ENCODE measurements around the gene TUBB4B. TPM values are rescaled to one million over a fixed set of nuclear protein-coding genes. Genes with fewer than 3 reads are reported as not detected.
"Not testable (repeated sequence)": the region's sequence is repeated elsewhere in the genome, so short reads cannot be mapped to it uniquely, and the experiment has no call there.

Gene TUBB4B
- total RNA-seq, 2 experiments from 2014 or later, result 193 to 196 TPM

DNA sequence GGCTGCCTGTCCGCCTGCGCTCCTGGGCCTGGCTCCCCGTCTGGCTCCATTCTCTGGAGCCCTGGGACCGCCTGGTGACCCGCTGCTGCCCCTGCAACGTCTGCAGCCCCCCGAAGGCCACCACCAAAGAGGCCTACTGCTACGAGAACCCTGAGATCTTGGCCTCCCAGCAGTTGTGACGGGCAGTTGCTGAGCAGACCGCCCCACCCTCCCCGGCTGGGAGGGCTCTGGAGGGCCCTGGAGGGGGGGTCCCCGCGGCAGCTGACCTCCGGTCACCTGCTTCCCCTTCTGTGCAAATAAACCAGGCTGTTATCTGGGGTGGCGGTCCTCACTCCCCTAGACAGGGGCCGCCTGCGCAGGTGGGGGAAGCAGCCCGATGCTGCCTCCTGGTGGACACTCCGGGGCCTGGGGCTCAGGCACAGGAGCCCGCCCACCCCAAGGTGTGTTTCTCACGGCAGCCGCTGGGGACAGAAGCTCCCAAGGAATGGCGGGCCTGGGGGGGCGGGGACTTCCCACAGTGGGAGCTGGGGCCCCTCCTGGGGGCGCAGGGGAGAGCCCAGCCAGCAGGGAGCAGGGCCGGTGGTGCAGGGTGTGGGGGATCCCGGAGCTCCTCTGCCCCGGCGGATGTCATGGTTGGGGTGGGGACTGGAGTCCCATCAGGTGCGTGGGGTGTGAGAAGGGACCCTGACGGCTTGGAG lies 4.7 kb upstream of the TUBB4B start:
- peaks cover 23% of the 10 kb centered on the region for H3K4me1 Mint-ChIP-seq (ENCODE audit: low read depth)
- H3K36me3 Mint-ChIP-seq (ENCODE audit: low read depth), result peaks cover 5% of the 10 kb centered on the region
- no peak overlapping the region for H3K4me3 Mint-ChIP-seq
- CTCF ChIA-PET, result interaction anchor here (0.6 to 2.6 kb wide), 27 partner anchors 9 to 697 kb away, joined by 3 to 22 read pairs (median 4); partner anchors contain the start of genes ANAPC2, NELFB, RNF208 and RNF224
- intact Hi-C loops (cut with micrococcal nuclease), result loop anchor here (1.0 to 5.0 kb wide), 2 partner anchors 118 to 189 kb away; partner anchors contain the start of gene NPDC1
- DNase-seq, result peak; percentile 94
- H3K27ac Mint-ChIP-seq, result no peak overlapping the region
- no peaks in the 10 kb centered on the region for H3K27me3 Mint-ChIP-seq (ENCODE audit: low read depth)
- no peaks in the 10 kb centered on the region for H3K9me3 Mint-ChIP-seq

DNA sequence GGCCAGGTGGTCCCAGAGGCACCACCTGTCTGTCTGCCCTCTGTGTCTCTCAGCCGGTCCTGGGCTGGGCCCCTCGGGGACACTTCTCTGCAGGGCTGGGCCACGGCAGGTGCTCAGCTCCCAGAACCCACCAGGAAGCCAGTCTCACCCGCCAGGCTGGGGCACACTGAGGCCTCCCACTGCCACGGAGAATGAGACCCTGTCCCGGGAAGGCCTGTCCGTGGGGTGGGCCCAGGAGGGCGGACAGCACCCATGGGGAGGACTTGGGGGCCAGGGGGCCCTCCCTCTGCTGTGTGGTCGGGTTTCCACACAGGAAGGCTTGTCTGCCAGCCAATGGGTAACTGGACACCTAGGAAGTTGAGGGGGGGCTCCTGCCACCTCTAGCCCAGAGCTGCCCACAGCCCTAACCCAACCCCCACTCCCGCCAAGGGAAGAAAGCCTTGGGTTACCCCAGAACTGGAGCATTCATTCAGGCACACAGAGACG lies 4.1 kb upstream of the TUBB4B start:
- intact Hi-C loops (cut with micrococcal nuclease), result loop anchor here (1.0 to 5.0 kb wide), 2 partner anchors 119 to 190 kb away; partner anchors contain the start of gene NPDC1
- CTCF ChIA-PET, result interaction anchor here (0.7 to 2.6 kb wide), 26 partner anchors 10 to 698 kb away, joined by 3 to 22 read pairs (median 4); partner anchors contain the start of genes ANAPC2, NELFB, RNF208 and RNF224
- no peak overlapping the region for H3K27ac Mint-ChIP-seq
- H3K4me1 Mint-ChIP-seq (ENCODE audit: low read depth), result peaks cover 23% of the 10 kb centered on the region
- no peak for DNase-seq
- peaks cover 8% of the 10 kb centered on the region for H3K36me3 Mint-ChIP-seq (ENCODE audit: low read depth)
- H3K9me3 Mint-ChIP-seq, result no peaks in the 10 kb centered on the region
- no peak overlapping the region for H3K4me3 Mint-ChIP-seq
- H3K27me3 Mint-ChIP-seq (ENCODE audit: low read depth), result no peaks in the 10 kb centered on the region

DNA sequence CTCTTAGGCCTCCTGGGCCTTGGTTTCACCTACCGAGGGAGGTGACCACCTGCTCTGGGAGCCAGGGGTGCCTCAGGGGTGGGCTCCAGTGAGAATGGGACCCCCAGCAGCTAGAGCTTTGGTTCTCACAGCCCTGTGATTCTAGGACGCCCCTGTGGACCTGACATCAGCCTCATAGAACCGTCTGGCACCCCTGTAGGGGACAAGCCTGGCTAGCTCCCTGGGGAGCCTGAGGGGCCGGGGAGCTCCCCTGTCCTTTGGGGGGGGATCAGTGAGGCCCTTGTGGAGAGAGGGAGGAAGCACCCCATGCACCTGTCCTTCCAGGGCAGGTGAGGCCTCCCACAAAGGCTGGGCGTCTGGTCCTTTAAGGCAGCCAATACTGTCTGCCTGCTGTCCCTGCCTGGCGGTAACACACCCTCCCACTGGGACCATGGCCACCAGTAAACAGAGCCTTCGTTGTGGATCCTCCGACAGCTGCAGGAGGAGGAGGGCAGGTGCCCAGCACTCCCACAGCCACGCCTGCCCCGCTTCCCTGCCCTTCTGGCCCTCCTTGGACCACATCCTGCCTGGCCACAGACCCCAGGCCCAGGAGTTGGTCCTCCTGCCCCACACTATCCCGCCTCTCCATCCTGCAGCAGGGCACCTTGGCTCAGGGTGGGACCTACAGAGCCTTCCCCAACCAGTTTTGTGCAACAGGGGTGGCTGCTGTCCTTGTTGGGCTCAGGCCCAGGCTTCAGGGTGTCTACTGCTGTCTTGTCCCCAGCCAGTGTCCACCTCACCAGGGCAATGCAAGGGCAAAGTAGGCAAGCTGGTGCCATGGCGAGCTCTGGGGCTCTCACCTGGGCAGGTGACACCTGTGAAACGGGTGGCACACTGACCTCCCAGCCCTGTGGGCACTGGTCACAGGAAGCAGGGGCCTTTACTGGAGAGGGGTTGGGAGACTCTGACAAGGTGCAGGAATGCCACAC lies 3.0 kb upstream of the TUBB4B start:
- CTCF ChIA-PET, result interaction anchor here (0.6 to 2.6 kb wide), 8 partner anchors 9 to 142 kb away, joined by 3 to 17 read pairs (median 4); partner anchors contain the start of genes RNF208 and RNF224
- Mint-ChIP-seq H3K27me3 (ENCODE audit: low read depth) (no peaks in the 10 kb centered on the region), H3K9me3 (no peaks in the 10 kb centered on the region), H3K27ac (no peak overlapping the region), H3K4me3 (no peak overlapping the region), H3K36me3 (ENCODE audit: low read depth) (peaks cover 18% of the 10 kb centered on the region), H3K4me1 (ENCODE audit: low read depth) (peaks cover 33% of the 10 kb centered on the region)
- intact Hi-C loops (cut with micrococcal nuclease), result loop anchor here (5.0 kb wide), 1 partner anchor 191 kb away; the partner anchor contains the start of gene NPDC1
- DNase-seq, result no peak

DNA sequence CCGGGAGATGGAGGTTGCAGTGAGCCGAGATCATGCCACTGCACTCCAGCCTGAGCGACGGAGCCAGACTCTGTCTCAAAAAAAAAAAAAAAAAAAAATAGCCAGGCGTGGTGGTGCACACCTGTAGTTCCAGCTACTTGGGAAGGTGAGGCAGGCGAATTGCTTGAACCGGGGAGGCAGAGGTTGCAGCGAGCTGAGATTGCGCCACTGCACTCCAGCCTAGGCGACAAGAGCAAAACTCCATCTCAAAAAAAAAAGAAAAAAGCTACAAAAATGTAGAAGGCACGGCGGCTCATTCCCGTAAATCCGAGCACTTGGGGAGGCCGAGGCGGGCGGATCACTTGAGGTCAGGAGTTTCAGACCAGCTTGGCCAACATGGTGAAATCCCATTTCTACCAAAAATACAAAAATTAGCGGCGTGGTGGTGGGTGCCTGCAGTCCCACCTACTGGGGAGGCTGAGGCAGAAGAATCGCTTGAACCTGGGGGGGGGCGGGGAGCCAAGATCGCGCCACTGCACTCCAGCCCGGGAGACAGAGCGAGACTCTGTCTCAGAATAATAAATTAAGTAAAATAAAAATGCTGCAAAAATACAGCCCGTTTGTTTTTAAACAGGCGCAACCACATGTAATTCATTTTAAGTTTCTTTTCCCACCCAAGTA lies 1.4 kb upstream of the TUBB4B start:
- H3K27me3 Mint-ChIP-seq (ENCODE audit: low read depth), result not testable (repeated sequence)
- intact Hi-C loops (cut with micrococcal nuclease), result loop anchor here (5.0 to 10.0 kb wide), 5 partner anchors 37 to 827 kb away; partner anchors contain the start of genes ANAPC2, ENTR1, NPDC1 and PMPCA
- peaks cover 37% of the 10 kb centered on the region for H3K4me1 Mint-ChIP-seq (ENCODE audit: low read depth)

DNA sequence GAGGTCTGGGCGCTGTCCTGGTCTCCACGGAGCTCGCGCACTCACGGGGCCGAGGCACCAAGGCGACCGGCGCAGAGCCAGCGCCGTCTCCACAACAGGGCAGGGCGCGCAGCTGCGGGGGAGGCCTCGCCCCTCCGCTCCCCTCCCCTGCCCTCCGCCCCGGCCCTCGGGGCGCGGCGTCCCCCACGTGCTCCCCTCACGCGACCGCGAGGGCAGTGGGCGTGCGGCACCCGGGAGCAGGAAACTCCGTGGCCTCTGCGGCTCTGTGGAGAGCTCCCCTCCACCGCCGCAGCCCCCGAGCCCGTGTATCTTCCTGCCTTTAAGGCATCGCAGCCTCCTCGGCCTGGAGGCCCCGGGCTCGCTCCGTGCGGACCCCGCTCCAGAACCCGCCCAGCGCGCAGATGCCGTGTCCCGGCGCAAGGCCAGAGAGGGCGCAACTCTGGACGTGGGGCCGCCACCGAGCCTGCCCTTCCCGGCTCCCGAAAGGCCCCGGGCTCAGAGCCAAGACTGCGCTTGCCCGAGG lies 708 bp upstream of the TUBB4B start:
- H3K4me1 Mint-ChIP-seq (ENCODE audit: low read depth), result peaks cover 34% of the 10 kb centered on the region
- intact Hi-C loops (cut with micrococcal nuclease), result loop anchor here (5.0 to 10.0 kb wide), 4 partner anchors 38 to 828 kb away; partner anchors contain the start of genes ANAPC2, ENTR1, PMPCA and SEC16A
- peak overlapping the region; percentile 75 for H3K4me3 Mint-ChIP-seq
- DNase-seq, result peak; percentile 57
- H3K36me3 Mint-ChIP-seq (ENCODE audit: low read depth), result peaks cover 22% of the 10 kb centered on the region
- CTCF ChIA-PET, result interaction anchor here (1.1 kb wide), 1 partner anchor 111 kb away, joined by 3 read pairs; no protein-coding TSS in a partner anchor
- H3K27me3 Mint-ChIP-seq (ENCODE audit: low read depth), result no peaks in the 10 kb centered on the region
- H3K27ac Mint-ChIP-seq, result no peak overlapping the region
- no peaks in the 10 kb centered on the region for H3K9me3 Mint-ChIP-seq

More for the DNA sequence above, 1.4 kb upstream of the TUBB4B start:
- Mint-ChIP-seq H3K36me3 (ENCODE audit: low read depth) (peaks cover 22% of the 10 kb centered on the region), H3K27ac (peak overlapping the region; percentile 61), H3K4me3 (peak overlapping the region; percentile 75)
- not testable (repeated sequence) for H3K9me3 Mint-ChIP-seq, DNase-seq
- CTCF ChIA-PET, result interaction anchor here (0.6 to 1.9 kb wide), 3 partner anchors 13 to 181 kb away, joined by 3 to 7 read pairs (median 5); partner anchors contain the start of gene RNF224

DNA sequence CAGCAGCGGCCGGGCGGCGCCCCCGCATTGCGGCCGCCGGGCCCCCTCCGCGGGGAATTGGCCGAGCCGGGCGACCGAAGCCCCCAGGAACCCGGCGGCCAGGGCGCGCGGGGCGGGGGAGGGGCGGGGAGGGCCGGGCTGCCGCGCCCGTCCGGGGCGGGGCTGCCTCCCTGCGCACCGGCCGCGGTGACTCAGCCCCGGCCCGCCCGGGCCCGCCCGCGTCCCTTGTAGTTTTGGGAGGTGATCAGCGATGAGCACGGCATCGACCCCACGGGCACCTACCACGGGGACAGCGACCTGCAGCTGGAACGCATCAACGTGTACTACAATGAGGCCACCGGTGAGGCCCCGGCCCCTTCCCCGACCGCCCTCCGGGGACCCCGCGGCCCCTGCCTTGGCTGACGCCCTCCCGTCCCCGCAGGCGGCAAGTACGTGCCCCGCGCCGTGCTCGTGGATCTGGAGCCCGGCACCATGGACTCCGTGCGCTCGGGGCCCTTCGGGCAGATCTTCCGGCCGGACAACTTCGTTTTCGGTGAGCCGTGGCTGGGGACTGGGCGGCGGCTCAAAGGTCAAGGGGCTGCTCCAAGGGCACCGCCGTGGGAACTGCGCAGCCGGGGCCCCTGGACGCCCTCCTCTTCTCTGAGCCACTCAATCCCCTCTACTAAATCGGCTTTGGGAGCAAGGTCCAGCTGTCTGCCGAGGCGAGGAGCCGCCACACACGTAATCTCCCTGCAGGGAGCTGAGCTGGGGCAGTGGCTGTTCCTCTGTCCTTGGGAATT lies 592 bp downstream of the TUBB4B start:
- H3K27me3 Mint-ChIP-seq (ENCODE audit: low read depth), result no peaks in the 10 kb centered on the region
- DNase-seq, result peak; percentile 73

DNA sequence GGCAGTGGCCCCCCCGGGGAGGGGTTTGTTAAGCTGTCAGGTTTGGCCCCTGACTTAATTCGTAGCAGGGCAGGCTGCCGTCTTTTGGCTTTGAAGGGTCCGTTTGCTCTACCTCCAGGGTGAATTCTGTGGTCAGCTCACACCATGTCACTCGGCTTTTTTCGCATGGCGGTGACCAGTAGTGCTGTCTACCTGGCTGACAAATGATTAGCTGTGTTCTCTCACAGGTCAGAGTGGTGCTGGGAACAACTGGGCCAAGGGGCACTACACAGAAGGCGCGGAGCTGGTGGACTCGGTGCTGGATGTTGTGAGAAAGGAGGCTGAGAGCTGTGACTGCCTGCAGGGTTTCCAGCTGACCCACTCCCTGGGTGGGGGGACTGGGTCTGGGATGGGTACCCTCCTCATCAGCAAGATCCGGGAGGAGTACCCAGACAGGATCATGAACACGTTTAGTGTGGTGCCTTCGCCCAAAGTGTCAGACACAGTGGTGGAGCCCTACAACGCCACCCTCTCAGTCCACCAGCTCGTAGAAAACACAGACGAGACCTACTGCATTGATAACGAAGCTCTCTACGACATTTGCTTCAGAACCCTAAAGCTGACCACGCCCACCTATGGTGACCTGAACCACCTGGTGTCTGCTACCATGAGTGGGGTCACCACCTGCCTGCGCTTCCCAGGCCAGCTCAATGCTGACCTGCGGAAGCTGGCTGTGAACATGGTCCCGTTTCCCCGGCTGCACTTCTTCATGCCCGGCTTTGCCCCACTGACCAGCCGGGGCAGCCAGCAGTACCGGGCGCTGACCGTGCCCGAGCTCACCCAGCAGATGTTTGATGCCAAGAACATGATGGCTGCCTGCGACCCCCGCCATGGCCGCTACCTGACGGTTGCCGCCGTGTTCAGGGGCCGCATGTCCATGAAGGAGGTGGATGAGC lies 1.4 kb downstream of the TUBB4B start:
- CTCF ChIA-PET, result interaction anchor here (1.2 kb wide), 1 partner anchor 294 kb away, joined by 3 read pairs; no protein-coding TSS in a partner anchor
- Mint-ChIP-seq H3K9me3 (no peaks in the 10 kb centered on the region), H3K27me3 (ENCODE audit: low read depth) (no peaks in the 10 kb centered on the region), H3K4me3 (peak overlapping the region; percentile 79), H3K4me1 (ENCODE audit: low read depth) (peaks cover 29% of the 10 kb centered on the region), H3K27ac (peak overlapping the region; percentile 74), H3K36me3 (ENCODE audit: low read depth) (peaks cover 22% of the 10 kb centered on the region)
- DNase-seq, result no peak
- intact Hi-C loops (cut with micrococcal nuclease), result loop anchor here (5.0 to 10.0 kb wide), 4 partner anchors 40 to 830 kb away; partner anchors contain the start of genes ANAPC2, ENTR1, PMPCA and SEC16A

More for the DNA sequence above, 592 bp downstream of the TUBB4B start:
- peak overlapping the region; percentile 74 for H3K27ac Mint-ChIP-seq
- intact Hi-C loops (cut with micrococcal nuclease), result loop anchor here (1.0 to 10.0 kb wide), 8 partner anchors 14 to 829 kb away; partner anchors contain the start of genes ANAPC2, ENTR1, NELFB and PMPCA
- peaks cover 22% of the 10 kb centered on the region for H3K36me3 Mint-ChIP-seq (ENCODE audit: low read depth)
- H3K4me1 Mint-ChIP-seq (ENCODE audit: low read depth), result peaks cover 32% of the 10 kb centered on the region
- peak overlapping the region; percentile 79 for H3K4me3 Mint-ChIP-seq
- H3K9me3 Mint-ChIP-seq, result no peaks in the 10 kb centered on the region
- CTCF ChIA-PET, result interaction anchor here (1.2 kb wide), 1 partner anchor 293 kb away, joined by 3 read pairs; no protein-coding TSS in a partner anchor

DNA sequence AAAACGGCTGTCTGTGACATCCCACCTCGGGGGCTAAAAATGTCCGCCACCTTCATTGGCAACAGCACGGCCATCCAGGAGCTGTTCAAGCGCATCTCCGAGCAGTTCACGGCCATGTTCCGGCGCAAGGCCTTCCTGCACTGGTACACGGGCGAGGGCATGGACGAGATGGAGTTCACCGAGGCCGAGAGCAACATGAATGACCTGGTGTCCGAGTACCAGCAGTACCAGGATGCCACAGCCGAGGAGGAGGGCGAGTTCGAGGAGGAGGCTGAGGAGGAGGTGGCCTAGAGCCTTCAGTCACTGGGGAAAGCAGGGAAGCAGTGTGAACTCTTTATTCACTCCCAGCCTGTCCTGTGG lies 2.2 kb downstream of the TUBB4B start:
- H3K27ac Mint-ChIP-seq, result peak overlapping the region; percentile 24
- H3K27me3 Mint-ChIP-seq (ENCODE audit: low read depth); DNase-seq; H3K9me3 Mint-ChIP-seq: not testable (repeated sequence)
- peaks cover 22% of the 10 kb centered on the region for H3K36me3 Mint-ChIP-seq (ENCODE audit: low read depth)
- peak overlapping the region; percentile 21 for H3K4me3 Mint-ChIP-seq
- CTCF ChIA-PET, result interaction anchor here (1.2 kb wide), 1 partner anchor 295 kb away, joined by 3 read pairs; no protein-coding TSS in a partner anchor
- intact Hi-C loops (cut with micrococcal nuclease), result loop anchor here (5.0 to 10.0 kb wide), 4 partner anchors 41 to 831 kb away; partner anchors contain the start of genes ANAPC2, ENTR1, PMPCA and SEC16A
- peaks cover 25% of the 10 kb centered on the region for H3K4me1 Mint-ChIP-seq (ENCODE audit: low read depth)

DNA sequence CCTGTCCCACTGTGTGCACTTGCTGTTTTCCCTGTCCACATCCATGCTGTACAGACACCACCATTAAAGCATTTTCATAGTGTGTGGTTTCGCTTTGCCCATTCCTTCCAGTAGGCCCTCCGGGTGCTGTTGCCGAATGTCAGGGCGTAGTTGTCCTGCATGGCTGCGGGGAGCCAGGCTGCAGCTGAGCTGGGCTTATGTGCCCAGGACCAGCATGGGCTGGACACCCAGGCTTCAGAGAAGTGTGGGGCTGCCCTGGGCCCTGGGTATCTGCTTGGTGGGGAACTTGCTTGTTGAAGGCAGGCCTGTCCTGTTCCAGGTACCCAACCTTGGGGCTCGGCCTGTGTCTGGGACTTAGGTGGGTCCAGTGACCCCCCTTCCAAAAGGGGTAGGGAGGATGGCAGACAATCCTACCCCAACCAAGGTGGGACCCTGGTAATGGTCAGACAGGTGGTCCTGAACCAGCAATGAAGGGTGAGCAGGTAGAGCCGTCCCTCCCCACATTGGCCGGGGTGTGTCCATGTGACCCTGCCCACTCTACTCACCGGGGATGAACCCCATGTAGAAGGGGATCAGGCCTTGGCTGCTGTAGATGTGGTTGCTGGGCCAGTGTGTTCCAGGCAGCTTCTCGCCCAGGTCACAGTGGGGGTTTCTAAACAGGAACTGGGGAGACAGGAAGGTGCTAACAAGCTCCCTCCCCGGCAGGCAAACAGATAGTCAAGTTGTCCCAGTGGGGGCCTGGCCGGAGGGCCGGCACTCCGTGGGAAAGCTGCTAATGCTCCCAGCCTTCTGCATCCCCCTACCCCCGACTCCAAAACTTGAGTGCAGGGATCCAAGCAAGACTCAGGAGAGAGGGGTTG lies 2.8 kb downstream of the TUBB4B start:
- no peak overlapping the region for H3K27ac Mint-ChIP-seq
- no peak for DNase-seq

More for the DNA sequence above, 2.8 kb downstream of the TUBB4B start:
- CTCF ChIA-PET, result no interaction called here
- Mint-ChIP-seq H3K4me3 (peak overlapping the region; percentile 21), H3K9me3 (no peaks in the 10 kb centered on the region), H3K4me1 (ENCODE audit: low read depth) (peaks cover 21% of the 10 kb centered on the region), H3K36me3 (ENCODE audit: low read depth) (peaks cover 22% of the 10 kb centered on the region), H3K27me3 (ENCODE audit: low read depth) (no peaks in the 10 kb centered on the region)
- intact Hi-C loops (cut with micrococcal nuclease), result loop anchor here (5.0 to 10.0 kb wide), 4 partner anchors 42 to 832 kb away; partner anchors contain the start of genes ANAPC2, ENTR1, PMPCA and SEC16A
